ENCODE measurements around the gene UMODL1.

DNA sequence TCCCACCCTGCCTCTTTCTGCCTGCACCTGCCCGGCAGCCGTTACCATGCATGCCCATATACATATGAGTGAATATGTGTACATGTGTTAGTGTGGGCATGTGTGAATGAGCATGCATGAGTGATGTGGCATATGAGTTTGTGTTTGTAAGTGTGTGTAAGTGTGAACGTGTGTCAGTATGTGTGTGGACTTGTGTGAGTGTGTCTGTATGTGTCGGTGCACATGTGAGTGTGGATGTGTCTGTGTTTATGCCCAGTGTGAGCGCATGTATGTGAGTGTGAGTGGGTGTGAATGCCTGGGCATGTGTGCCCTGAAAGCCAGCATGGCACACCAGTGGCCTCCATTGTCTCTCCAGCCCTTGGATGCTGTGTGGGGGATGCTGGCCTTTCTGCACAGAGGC, 2.5 kb upstream of the UMODL1 start:
- TF ChIP-seq EP300 (IDR thresholded peaks at IDR 0.05) = no peak
- no peak for TF ChIP-seq POLR2A (IDR thresholded peaks at IDR 0.05)

Data from tibial nerve (tissue), 3 donors.